ENCODE measurements around the gene TEX35. TPM values are rescaled to one million over a fixed set of nuclear protein-coding genes. Genes with fewer than 3 reads are reported as not detected.

The TEX35 gene
- total and polyA plus RNA-seq, 9 donors, result not detected

GRCh38 chr1:178571807-178572206 lies 58.9 kb downstream of the TEX35 start:
- WGBS, 3 donors, result 86 to 90% (median 87%) methylated on average over 4 of the region's 4 CpGs
- no peak for TF ChIP-seq POLR2A (IDR thresholded peaks at IDR 0.05)
- intact Hi-C loops (cut with DNase I), result loop anchor here in 1 of 4 donors (5.0 kb wide), 1 partner anchor 50 kb away; no protein-coding TSS in a partner anchor

More at GRCh38 chr1:178571807-178572206, 58.9 kb downstream of the TEX35 start:
- no peaks in the 10 kb centered on the region for H3K4me1 ChIP-seq (ENCODE audit: insufficient read depth)
- no peaks in the 10 kb centered on the region for H3K9me3 ChIP-seq
- no peak overlapping the region for H3K4me3 ChIP-seq
- no peaks in the 10 kb centered on the region for H3K27me3 ChIP-seq
- no peak overlapping the region for H3K27ac ChIP-seq
- no peak for DNase-seq
- H3K36me3 ChIP-seq, result no peaks in the 10 kb centered on the region

Small RNA genes within 50 kb of the gene (small RNA-seq; reads per million reads assigned to genes)
- gene RF00017 (not detected), gene RNA5SP69 (not detected)

Other genes starting within 250 kb of the TEX35 start
- gene CLEC20A, start 16.1 kb upstream of the TEX35 start, total RNA-seq, result not detected
- not detected for gene CLEC20A, start 16.1 kb upstream of the TEX35 start, polyA plus RNA-seq
- gene RALGPS2, start 212.1 kb downstream of the TEX35 start, total RNA-seq, result 10 to 100 TPM; 14.4 to 43.4 (median 26.4) TPM
- gene RALGPS2, start 212.1 kb downstream of the TEX35 start, polyA plus RNA-seq, result 1 to 10 TPM; 6.4 to 9.7 TPM

All from ovary (tissue), 9 donors.